A673 (cell line): ENCODE data around the gene ELANE. TPM values are rescaled to one million over a fixed set of nuclear protein-coding genes. Genes with fewer than 3 reads are reported as not detected.

Experiments used
- BruUV-seq: library from RNA; stranded (reverse); fragments of 400-500 nt; replicated peaks from 2 replicates; lab custom pipeline; 2021; lab: Mats Ljungman, UMichigan
- CTCF ChIA-PET: fragments of 300-600 bp; sonication (Branson Sonifier 250); formaldehyde crosslinking; loops from one replicate; lab custom pipeline; 2022; ENCODE audit warnings: antibody characterized with exemption; lab: Charles Lee
- POLR2A ChIA-PET: fragments of 300-600 bp; sonication (Branson Sonifier 250); formaldehyde crosslinking; loops from one replicate; lab custom pipeline; 2022; ENCODE audit warnings: antibody characterized with exemption; ENCODE audit not compliant: low non-redundant PET; lab: Charles Lee
- DNase-seq: peaks from one replicate; pipeline ENCODE4 v3.0.0-alpha.2; 2015; ENCODE audit warnings: low spot score
- H3K27ac ChIP-seq: fragments of 200-600 bp; sonication (generic); 2 replicates; pipeline ENCODE4 v1.5.1; 2016; ENCODE audit warnings: mixed run types, low read depth, mild to moderate bottlenecking, mixed read lengths, antibody characterized with exemption, low read length; ENCODE audit not compliant: poor library complexity, severe bottlenecking
- H3K27me3 ChIP-seq: fragments of 200-600 bp; sonication (generic); replicated peaks from 2 replicates; pipeline ENCODE4 v1.6.1; 2017; ENCODE audit warnings: mixed run types, low read depth, mild to moderate bottlenecking, mixed read lengths, antibody characterized with exemption, low read length; ENCODE audit not compliant: insufficient read depth, poor library complexity
- H3K36me3 ChIP-seq: fragments of 200-600 bp; sonication (generic); 2 replicates; pipeline ENCODE4 v1.6.1; 2016; ENCODE audit warnings: mixed run types, mild to moderate bottlenecking, mixed read lengths, antibody characterized with exemption, low read length; ENCODE audit not compliant: insufficient read depth, poor library complexity, severe bottlenecking
- H3K4me1 ChIP-seq: fragments of 200-600 bp; sonication (generic); 2 replicates; pipeline ENCODE4 v1.6.1; 2017; ENCODE audit warnings: mixed run types, mild to moderate bottlenecking, mixed read lengths, antibody characterized with exemption, low read length; ENCODE audit not compliant: insufficient read depth, poor library complexity, severe bottlenecking
- H3K4me3 ChIP-seq: fragments of 200-600 bp; sonication (generic); 2 replicates; pipeline ENCODE4 v1.5.1; 2016; ENCODE audit warnings: low read depth, mixed run types, mild to moderate bottlenecking, mixed read lengths, low read length; ENCODE audit not compliant: poor library complexity, severe bottlenecking
- H3K9me3 ChIP-seq: fragments of 200-600 bp; sonication (generic); 2 replicates; pipeline ENCODE4 v1.6.1; 2016; ENCODE audit warnings: mixed run types, low read depth, mild to moderate bottlenecking, mixed read lengths, antibody characterized with exemption, low read length; ENCODE audit not compliant: poor library complexity, severe bottlenecking
- EZH2 ChIP-seq: fragments of 200-600 bp; sonication (generic); IDR thresholded peaks from 2 replicates; pipeline ENCODE4 v1.6.1; 2017; ENCODE audit warnings: borderline replicate concordance, low read depth, mild to moderate bottlenecking, mixed read lengths, antibody characterized with exemption, low read length; ENCODE audit not compliant: poor library complexity, severe bottlenecking
- intact Hi-C: fragments of 100-400 bp; cut with micrococcal nuclease; formaldehyde crosslinking; loops from one replicate; pipeline ENCODE4 v1.10.0; 2022; ENCODE audit not compliant: unreplicated experiment
- total RNA-seq: library from RNA; stranded (reverse); gene quantifications from 2 replicates; pipeline ENCODE4 v1.2.3, GENCODE V29; 2021
- TF ChIP-seq, protein P1 (sequence below): fragments of 300-800, 200-600 bp; sonication (generic); conservative IDR thresholded peaks from 2 replicates; pipeline ENCODE4 v1.5.1; 2017; ENCODE audit warnings: low read depth, mild to moderate bottlenecking, antibody characterized with exemption, low read length, moderate library complexity, mixed read lengths

The ELANE gene
- total RNA-seq, 1 experiment from 2014 or later = not detected

DNA sequence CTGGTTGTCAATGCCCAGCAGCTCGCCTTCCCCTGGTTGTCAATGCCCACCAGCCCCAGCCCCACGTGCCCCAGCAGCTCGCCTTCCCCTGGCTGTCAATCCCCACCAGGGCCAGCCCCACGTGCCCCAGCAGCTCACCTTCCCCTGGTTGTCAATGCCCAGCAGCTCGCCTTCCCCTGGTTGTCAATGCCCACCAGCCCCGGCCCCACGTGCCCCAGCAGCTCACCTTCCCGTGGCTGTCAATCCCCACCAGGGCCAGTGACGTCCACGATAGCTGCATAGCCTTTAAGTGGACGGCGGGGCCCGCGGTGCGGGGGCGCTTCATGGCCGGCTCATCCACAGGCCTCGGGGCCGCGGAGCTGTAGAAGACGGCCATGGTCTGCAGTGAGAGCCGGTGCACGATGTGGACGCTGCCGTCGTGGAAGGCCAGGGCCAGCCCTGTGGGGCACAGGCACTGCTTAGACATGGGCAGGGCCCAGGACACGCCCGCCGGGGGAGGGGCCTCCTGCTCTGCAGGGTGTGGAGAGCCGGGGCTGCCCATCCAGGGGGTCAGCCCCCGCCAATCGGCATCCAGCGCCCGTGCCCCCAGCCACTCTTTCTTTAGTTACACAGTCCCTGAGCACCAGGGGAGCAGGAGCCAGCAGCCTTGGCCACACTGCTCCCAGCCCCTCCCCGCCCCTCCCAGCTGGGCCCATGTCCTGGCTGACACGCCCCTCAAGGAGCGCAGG lies 27.8 kb downstream of the ELANE start:
- no peak overlapping the region for H3K27ac ChIP-seq
- TF ChIP-seq EZH2 = no peak
- TF ChIP-seq, protein P1, sequence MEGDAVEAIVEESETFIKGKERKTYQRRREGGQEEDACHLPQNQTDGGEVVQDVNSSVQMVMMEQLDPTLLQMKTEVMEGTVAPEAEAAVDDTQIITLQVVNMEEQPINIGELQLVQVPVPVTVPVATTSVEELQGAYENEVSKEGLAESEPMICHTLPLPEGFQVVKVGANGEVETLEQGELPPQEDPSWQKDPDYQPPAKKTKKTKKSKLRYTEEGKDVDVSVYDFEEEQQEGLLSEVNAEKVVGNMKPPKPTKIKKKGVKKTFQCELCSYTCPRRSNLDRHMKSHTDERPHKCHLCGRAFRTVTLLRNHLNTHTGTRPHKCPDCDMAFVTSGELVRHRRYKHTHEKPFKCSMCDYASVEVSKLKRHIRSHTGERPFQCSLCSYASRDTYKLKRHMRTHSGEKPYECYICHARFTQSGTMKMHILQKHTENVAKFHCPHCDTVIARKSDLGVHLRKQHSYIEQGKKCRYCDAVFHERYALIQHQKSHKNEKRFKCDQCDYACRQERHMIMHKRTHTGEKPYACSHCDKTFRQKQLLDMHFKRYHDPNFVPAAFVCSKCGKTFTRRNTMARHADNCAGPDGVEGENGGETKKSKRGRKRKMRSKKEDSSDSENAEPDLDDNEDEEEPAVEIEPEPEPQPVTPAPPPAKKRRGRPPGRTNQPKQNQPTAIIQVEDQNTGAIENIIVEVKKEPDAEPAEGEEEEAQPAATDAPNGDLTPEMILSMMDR = no peak
- CTCF ChIA-PET = interaction anchor here (0.6 to 0.8 kb wide), 3 partner anchors 295 to 987 kb away, joined by 3 to 5 read pairs (median 3); no protein-coding TSS in a partner anchor
- peaks cover 26% of the 10 kb centered on the region for H3K36me3 ChIP-seq
- no peaks in the 10 kb centered on the region for H3K27me3 ChIP-seq
- no TSS peak for BruUV-seq
- POLR2A ChIA-PET = interaction anchor here (0.6 kb wide), 1 partner anchor 16 kb away, joined by 4 read pairs; no protein-coding TSS in a partner anchor
- DNase-seq = no peak
- H3K4me1 ChIP-seq = no peaks in the 10 kb centered on the region
- H3K4me3 ChIP-seq = no peak overlapping the region
- intact Hi-C loops = no loop called here
- no peaks in the 10 kb centered on the region for H3K9me3 ChIP-seq

GRCh38 chr19:881385-882071 lies 29.4 kb downstream of the ELANE start:
- BruUV-seq = no TSS peak
- Histone ChIP-seq H3K36me3 (peaks cover 29% of the 10 kb centered on the region), H3K27me3 (no peaks in the 10 kb centered on the region), H3K4me1 (no peaks in the 10 kb centered on the region), H3K9me3 (no peaks in the 10 kb centered on the region), H3K4me3 (no peak overlapping the region), H3K27ac (no peak overlapping the region)
- ChIA-PET POLR2A (no interaction called here), CTCF (no interaction called here)
- DNase-seq = no peak
- TF ChIP-seq, protein P1 = no peak
- TF ChIP-seq EZH2 = no peak
- intact Hi-C loops = no loop called here

DNA sequence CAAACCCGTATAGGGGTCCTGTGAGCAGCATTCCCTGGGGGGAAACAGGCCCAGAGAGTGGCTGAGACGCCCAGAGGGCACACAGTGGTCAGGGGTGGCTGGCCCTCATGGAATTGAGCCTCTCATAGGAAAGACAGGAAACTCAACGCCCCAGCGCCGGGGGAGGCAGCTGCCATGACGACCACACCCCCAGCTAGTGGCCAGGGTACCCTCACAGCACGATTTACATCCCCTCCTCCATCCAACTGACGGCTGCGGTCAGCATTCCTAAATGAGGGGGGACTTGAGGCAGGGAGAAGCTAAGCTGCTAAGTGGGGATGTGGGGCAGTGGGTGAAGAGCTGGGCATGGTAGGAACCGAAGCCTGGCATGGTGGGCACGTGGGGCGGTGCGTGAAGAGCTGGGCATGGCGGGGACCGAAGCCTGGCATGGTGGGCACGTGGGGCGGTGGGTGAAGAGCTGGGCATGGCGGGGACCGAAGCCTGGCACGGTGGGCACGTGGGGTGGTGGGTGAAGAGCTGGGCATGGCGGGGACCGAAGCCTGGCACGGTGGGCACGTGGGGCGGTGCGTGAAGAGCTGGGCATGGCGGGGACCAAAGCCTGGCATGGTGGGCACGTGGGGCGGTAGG lies 30.9 kb downstream of the ELANE start:
- no peak overlapping the region for H3K27ac ChIP-seq
- DNase-seq = no peak
- H3K4me3 ChIP-seq = no peak overlapping the region
- no peaks in the 10 kb centered on the region for H3K4me1 ChIP-seq
- CTCF ChIA-PET = no interaction called here
- H3K27me3 ChIP-seq = no peaks in the 10 kb centered on the region
- intact Hi-C loops = no loop called here
- TF ChIP-seq, protein P1 = no peak
- no peak for TF ChIP-seq EZH2
- H3K9me3 ChIP-seq = no peaks in the 10 kb centered on the region
- peaks cover 33% of the 10 kb centered on the region for H3K36me3 ChIP-seq
- BruUV-seq = no TSS peak
- POLR2A ChIA-PET = interaction anchor here (0.7 kb wide), 1 partner anchor 118 kb away, joined by 4 read pairs; no protein-coding TSS in a partner anchor
